Heart right ventricle (tissue), 16 donors: ENCODE results near the gene GGA2. TPM values are rescaled to one million over a fixed set of nuclear protein-coding genes. Genes with fewer than 3 reads are reported as not detected.
"Not testable (repeated sequence)": the region's sequence is repeated elsewhere in the genome, so short reads cannot be mapped to it uniquely, and the experiment has no call there.

Experiments
- ATAC-seq, 8 donors: fragments of 200-7000 bp; cut with Tn5 transposase; one replicate each; pipeline ENCODE4 v1.9.1; 2020; ENCODE audit warnings: mild to moderate bottlenecking in 8 of 8, moderate library complexity in 8 of 8, moderate number of reproducible peaks in 1 of 8
- DNase-seq, 2 donors: peaks; one replicate each; pipeline ENCODE4 v3.0.0-alpha.2; 2020
- H3K27ac ChIP-seq, 10 donors: fragments of 200-600 bp; sonication (generic) in 2 of 10; one replicate each; pipeline versions ENCODE4 v1.5.0 to v1.8.0; 2020 to 2022; ENCODE audit warnings: mild to moderate bottlenecking in 3 of 10
- H3K27me3 ChIP-seq, 7 donors: fragments of 200-600 bp; one replicate each; pipeline ENCODE4 v1.8.0; 2021 to 2022; ENCODE audit warnings: mild to moderate bottlenecking in 2 of 7
- H3K36me3 ChIP-seq, 9 donors: fragments of 200-600 bp; sonication (generic) in 1 of 9; one replicate each; pipeline versions ENCODE4 v1.5.0 to v1.8.0; 2020 to 2022; ENCODE audit warnings: mild to moderate bottlenecking in 2 of 9
- H3K4me1 ChIP-seq, 9 donors: fragments of 200-600 bp; sonication (generic) in 1 of 9; one replicate each; pipeline versions ENCODE4 v1.5.0 to v1.8.0; 2020 to 2022; ENCODE audit warnings: mild to moderate bottlenecking in 4 of 9
- H3K4me3 ChIP-seq, 10 donors: fragments of 200-600 bp; sonication (generic) in 2 of 10; one replicate each; pipeline versions ENCODE4 v1.5.0 to v1.8.0; 2020 to 2022; ENCODE audit warnings: mild to moderate bottlenecking in 7 of 10, moderate library complexity in 2 of 10
- H3K9me3 ChIP-seq, 11 donors: fragments of 200-600 bp in 10 of 11; sonication (generic) in 2 of 11; one replicate each; pipeline versions ENCODE4 v1.5.0 to v1.8.0; 2013 to 2022; ENCODE audit warnings: mild to moderate bottlenecking in 2 of 11, control low read depth in 1 of 11, moderate library complexity in 1 of 11
- WGBS, 2 donors: extraction: QIAGEN DNeasy Blood & Tissue Kit; methylation state at CpG; one replicate each; pipeline ENCODE4 v1.1.7; 2013; ENCODE audit warnings: inconsistent platforms in 1 of 2; 5-methylcytosine and 5-hydroxymethylcytosine counted together
- intact Hi-C, 10 donors: fragments of 100-400 bp; cut with DNase I; formaldehyde crosslinking; loops; one replicate each; pipeline versions ENCODE4 v1.11.1 to v1.14.2; 2022
- polyA plus RNA-seq, 2 donors: library from polyadenylated mRNA; stranded (reverse); fragments of 200-250 nt; gene quantifications; one replicate each; pipeline ENCODE4 v1.2.3, GENCODE V29; 2013
- total RNA-seq, 10 donors: library from RNA; stranded (reverse); fragmentation: NEBNext Ultra II Directional in 3 of 10; extraction: Animal tissue kit (Norgen Biotek cat#: 25700) in 3 of 10; gene quantifications; one replicate each; pipeline versions ENCODE4 v1.2.1 to v1.2.4, GENCODE V29; 2021 to 2023
- TF ChIP-seq, protein P1 (sequence below), 9 donors: fragments of 200-600 bp; sonication (generic) in 2 of 9; IDR thresholded peaks; one replicate each; pipeline versions ENCODE4 v1.5.0 to v1.8.0; 2021 to 2022; ENCODE audit warnings: antibody characterized with exemption in 9 of 9, mild to moderate bottlenecking in 5 of 9, moderate library complexity in 1 of 9
- donor health status: Arrhythmogenic right ventricular cardiomyopathy.
- donor health status: ischemic (EF 13 %, LVEDD 7.1; RV severe dilation, severe dysfunction).
- donor health status: healthy with polysubstance abuse.
- donor health status: DM: no; HTN: yes; CAD: no.
- donor health status: DM: no; HTN: no; CAD: no.
- donor health status: ischemic (EF 25% LVEDD 6.9; RV normal size, moderate dysfunction).
- donor health status: ischemic (EF 25% LVEDD 5.7; RV mildly dilated, moderate dysfunction).
- donor health status: healthy.
- donor health status: DM: yes; HTN: yes; CAD: no.
- donor health status: Ischemic cardiomyopathy.
- donor health status: ischemic (EF 35%, LVEDD 5.7; RV mildly dilated, moderate dysfunction).
- donor health status: nonischemic (EF 11% LVEDD 7.7; RV severe dilation, severe dysfunction).
- donor health status: DM: yes; HTN: yes; CAD: no.
- donor health status: PGD.
- donor health status: ischemic (EF 29% LVEDD 5.4; RV normal size, mild dysfunction).
- donor health status: nonischemic (EF 23%, LVEDD 6.1; RV moderate dilation, normal function).

GGA2 gene
- total and polyA plus RNA-seq, 12 donors, result 12.2 to 52.9 (median 38.6) TPM

DNA sequence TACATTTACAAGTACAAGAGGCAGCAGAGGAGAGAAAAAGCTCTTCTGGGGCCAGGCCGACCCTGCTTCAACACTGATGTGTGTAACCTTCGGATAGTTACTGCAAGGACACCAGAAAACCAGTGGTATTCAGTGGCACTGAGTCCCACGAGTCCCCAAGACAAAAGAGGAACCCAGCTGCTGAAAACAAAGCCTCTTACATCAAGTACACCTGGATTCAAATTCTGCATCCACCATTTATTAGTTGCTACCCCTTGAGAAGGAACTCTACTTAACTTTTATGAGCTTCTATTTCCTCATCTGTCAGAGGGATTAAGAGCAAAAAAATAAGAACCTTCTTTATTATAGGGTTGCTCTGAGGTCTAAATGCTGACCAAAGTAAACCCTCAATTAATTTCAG is 44.2 kb upstream of the GGA2 start:
- H3K36me3 ChIP-seq, result peaks cover 0 to 49% (median 29%) of the 10 kb centered on the region in 9 donors
- peaks cover 10 to 26% (median 23%) of the 10 kb centered on the region in 9 donors for H3K4me1 ChIP-seq
- intact Hi-C loops, result no loop called here
- TF ChIP-seq, protein P1, sequence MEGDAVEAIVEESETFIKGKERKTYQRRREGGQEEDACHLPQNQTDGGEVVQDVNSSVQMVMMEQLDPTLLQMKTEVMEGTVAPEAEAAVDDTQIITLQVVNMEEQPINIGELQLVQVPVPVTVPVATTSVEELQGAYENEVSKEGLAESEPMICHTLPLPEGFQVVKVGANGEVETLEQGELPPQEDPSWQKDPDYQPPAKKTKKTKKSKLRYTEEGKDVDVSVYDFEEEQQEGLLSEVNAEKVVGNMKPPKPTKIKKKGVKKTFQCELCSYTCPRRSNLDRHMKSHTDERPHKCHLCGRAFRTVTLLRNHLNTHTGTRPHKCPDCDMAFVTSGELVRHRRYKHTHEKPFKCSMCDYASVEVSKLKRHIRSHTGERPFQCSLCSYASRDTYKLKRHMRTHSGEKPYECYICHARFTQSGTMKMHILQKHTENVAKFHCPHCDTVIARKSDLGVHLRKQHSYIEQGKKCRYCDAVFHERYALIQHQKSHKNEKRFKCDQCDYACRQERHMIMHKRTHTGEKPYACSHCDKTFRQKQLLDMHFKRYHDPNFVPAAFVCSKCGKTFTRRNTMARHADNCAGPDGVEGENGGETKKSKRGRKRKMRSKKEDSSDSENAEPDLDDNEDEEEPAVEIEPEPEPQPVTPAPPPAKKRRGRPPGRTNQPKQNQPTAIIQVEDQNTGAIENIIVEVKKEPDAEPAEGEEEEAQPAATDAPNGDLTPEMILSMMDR (IDR thresholded peaks at IDR 0.05), result no peak
- no peak overlapping the region for H3K27ac ChIP-seq
- H3K27me3 ChIP-seq, result no peaks in the 10 kb centered on the region
- ATAC-seq, result no peak
- DNase-seq, result no peak
- H3K4me3 ChIP-seq, result no peak overlapping the region
- H3K9me3 ChIP-seq, result no peaks in the 10 kb centered on the region
- 76 to 80% methylated on average over 3 of the region's 3 CpGs for WGBS, 2 donors

DNA sequence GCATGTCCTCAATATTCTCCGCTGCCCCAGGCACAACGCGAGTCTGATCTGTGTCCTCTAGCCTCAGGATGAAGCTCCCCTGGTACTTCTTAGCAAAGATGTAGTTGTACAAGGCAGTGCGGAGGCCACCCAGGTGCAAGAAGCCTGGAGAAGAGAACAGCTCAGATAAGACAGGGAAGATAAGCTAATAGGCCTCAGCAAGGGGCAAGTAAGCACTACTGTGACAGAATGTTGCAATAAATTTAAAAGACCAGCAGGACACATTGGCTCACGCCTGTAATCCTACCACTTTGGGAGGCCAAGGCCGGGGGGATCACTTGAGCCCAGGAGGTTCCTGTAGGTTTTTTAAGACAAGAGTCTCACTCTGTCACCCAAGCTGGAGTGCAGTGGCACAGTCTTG is 41.9 kb upstream of the GGA2 start:
- Histone ChIP-seq H3K36me3 (peaks cover 0 to 63% (median 33%) of the 10 kb centered on the region in 9 donors), H3K4me1 (peaks cover 0 to 12% (median 8%) of the 10 kb centered on the region in 9 donors), H3K27ac (no peak overlapping the region), H3K9me3 (no peaks in the 10 kb centered on the region), H3K27me3 (no peaks in the 10 kb centered on the region), H3K4me3 (no peak overlapping the region)
- TF ChIP-seq, protein P1 (IDR thresholded peaks at IDR 0.05), result no peak
- ATAC-seq, result no peak
- WGBS, 2 donors, result 74 to 78% methylated on average over 6 of the region's 6 CpGs
- no peak for DNase-seq
- intact Hi-C loops, result no loop called here

- ATAC-seq, result no peak
- H3K4me3 ChIP-seq, result no peak overlapping the region
- H3K9me3 ChIP-seq, result no peaks in the 10 kb centered on the region
- H3K36me3 ChIP-seq, result peaks cover 0 to 85% (median 46%) of the 10 kb centered on the region in 9 donors
- H3K4me1 ChIP-seq, result no peaks in the 10 kb centered on the region
- TF ChIP-seq, protein P1 (IDR thresholded peaks at IDR 0.05), result no peak
- intact Hi-C loops, result no loop called here
- no peaks in the 10 kb centered on the region for H3K27me3 ChIP-seq
- DNase-seq, result no peak
- 93 to 98% methylated on average over 5 of the region's 5 CpGs for WGBS, 2 donors
- H3K27ac ChIP-seq, result no peak overlapping the region
These were observed 39.6 kb upstream of the GGA2 start for GRCh38 chr16:23549938-23550337.

DNA sequence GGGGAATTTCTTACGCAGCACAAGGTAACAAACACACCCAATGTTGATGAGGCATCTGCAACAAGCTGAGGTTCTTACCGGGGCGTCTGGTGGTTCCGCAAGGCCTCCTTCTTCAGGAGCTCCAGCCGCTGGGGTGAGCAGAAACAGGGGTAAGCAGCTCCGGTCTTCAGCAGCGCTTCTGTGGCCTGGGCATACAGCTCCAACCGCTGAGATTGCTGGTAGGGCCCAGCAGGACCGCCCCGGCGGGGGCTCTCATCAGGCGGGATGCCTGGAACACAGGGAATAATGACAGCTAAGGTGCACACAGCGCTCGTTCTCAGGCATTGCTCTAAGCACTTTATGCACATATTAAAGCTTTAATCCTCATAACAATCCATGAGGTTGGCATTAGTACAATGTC is 34.1 kb upstream of the GGA2 start:
- no peak for ATAC-seq
- Histone ChIP-seq H3K4me3 (no peak overlapping the region), H3K4me1 (no peaks in the 10 kb centered on the region), H3K27me3 (no peaks in the 10 kb centered on the region), H3K36me3 (peaks cover 0 to 98% (median 36%) of the 10 kb centered on the region in 9 donors), H3K27ac (no peak overlapping the region), H3K9me3 (no peaks in the 10 kb centered on the region)
- no peak for DNase-seq
- WGBS, 2 donors, result 94 to 97% methylated on average over 14 of the region's 14 CpGs
- intact Hi-C loops, result no loop called here
- TF ChIP-seq, protein P1 (IDR thresholded peaks at IDR 0.05), result no peak

DNA sequence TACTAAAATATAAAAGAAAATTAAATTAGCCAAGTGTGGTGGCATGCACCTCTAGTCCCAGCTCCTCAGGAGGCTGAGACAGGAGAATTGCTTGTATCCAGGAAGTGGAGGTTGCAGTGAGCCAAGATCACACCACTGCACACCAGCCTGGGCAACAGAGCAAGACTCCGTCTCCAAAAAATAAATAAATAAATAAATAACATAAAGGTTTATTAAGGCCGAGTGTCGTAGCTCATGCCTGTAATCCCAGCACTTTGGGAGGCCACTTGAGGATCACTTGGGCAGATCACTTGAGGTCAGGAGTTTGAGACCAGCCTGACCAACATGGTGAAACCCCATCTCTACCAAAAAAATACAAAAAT is 30.5 kb upstream of the GGA2 start:
- H3K9me3 ChIP-seq, ATAC-seq, DNase-seq, intact Hi-C loops, H3K4me1 ChIP-seq, H3K4me3 ChIP-seq, H3K27me3 ChIP-seq, H3K27ac ChIP-seq: not testable (repeated sequence)
- 98 to 100% methylated on average over 3 of the region's 3 CpGs for WGBS, 2 donors
- H3K36me3 ChIP-seq, result peaks cover 0 to 99% (median 14%) of the 10 kb centered on the region in 9 donors
